ENCODE data around the gene MELTF. TPM values are rescaled to one million over a fixed set of nuclear protein-coding genes. Genes with fewer than 3 reads are reported as not detected.

The MELTF gene
- polyA plus RNA-seq, 2 of the 4 experiments (the other 2 are of a cell fraction) = 10.5 to 23.4 TPM

GRCh38 chr3:197031315-197032285 is 2.0 kb upstream of the MELTF start (continued):
- TF ChIP-seq, protein P1, sequence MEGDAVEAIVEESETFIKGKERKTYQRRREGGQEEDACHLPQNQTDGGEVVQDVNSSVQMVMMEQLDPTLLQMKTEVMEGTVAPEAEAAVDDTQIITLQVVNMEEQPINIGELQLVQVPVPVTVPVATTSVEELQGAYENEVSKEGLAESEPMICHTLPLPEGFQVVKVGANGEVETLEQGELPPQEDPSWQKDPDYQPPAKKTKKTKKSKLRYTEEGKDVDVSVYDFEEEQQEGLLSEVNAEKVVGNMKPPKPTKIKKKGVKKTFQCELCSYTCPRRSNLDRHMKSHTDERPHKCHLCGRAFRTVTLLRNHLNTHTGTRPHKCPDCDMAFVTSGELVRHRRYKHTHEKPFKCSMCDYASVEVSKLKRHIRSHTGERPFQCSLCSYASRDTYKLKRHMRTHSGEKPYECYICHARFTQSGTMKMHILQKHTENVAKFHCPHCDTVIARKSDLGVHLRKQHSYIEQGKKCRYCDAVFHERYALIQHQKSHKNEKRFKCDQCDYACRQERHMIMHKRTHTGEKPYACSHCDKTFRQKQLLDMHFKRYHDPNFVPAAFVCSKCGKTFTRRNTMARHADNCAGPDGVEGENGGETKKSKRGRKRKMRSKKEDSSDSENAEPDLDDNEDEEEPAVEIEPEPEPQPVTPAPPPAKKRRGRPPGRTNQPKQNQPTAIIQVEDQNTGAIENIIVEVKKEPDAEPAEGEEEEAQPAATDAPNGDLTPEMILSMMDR (IDR thresholded peaks at IDR 0.05) = no peak
- TF ChIP-seq, protein P2, sequence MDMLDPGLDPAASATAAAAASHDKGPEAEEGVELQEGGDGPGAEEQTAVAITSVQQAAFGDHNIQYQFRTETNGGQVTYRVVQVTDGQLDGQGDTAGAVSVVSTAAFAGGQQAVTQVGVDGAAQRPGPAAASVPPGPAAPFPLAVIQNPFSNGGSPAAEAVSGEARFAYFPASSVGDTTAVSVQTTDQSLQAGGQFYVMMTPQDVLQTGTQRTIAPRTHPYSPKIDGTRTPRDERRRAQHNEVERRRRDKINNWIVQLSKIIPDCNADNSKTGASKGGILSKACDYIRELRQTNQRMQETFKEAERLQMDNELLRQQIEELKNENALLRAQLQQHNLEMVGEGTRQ (IDR thresholded peaks at IDR 0.05) = peak; percentile 89
- no peak for TF ChIP-seq RCOR1 (IDR thresholded peaks at IDR 0.05; ENCODE audit: low read depth, low read length)
- no peak for TF ChIP-seq ZFP36 (IDR thresholded peaks at IDR 0.05; ENCODE audit: borderline replicate concordance, partially characterized antibody)
- TF ChIP-seq, protein P3, sequence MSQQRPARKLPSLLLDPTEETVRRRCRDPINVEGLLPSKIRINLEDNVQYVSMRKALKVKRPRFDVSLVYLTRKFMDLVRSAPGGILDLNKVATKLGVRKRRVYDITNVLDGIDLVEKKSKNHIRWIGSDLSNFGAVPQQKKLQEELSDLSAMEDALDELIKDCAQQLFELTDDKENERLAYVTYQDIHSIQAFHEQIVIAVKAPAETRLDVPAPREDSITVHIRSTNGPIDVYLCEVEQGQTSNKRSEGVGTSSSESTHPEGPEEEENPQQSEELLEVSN (IDR thresholded peaks at IDR 0.05; ENCODE audit: borderline replicate concordance, low read depth) = peak; percentile 91
- no peak for TF ChIP-seq POLR2AphosphoS2 (conservative IDR thresholded peaks at IDR 0.05; ENCODE audit: low read length)
- TF ChIP-seq PHF8 (IDR thresholded peaks at IDR 0.05; ENCODE audit: borderline replicate concordance, low read depth) = no peak
- TF ChIP-seq, protein P4, sequence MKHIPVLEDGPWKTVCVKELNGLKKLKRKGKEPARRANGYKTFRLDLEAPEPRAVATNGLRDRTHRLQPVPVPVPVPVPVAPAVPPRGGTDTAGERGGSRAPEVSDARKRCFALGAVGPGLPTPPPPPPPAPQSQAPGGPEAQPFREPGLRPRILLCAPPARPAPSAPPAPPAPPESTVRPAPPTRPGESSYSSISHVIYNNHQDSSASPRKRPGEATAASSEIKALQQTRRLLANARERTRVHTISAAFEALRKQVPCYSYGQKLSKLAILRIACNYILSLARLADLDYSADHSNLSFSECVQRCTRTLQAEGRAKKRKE (CRISPR knock-in tag; IDR thresholded peaks at IDR 0.05; ENCODE audit: low read depth) = peak; percentile 79; the same call in 1 of the 2 replicates
- TF ChIP-seq, protein P5, sequence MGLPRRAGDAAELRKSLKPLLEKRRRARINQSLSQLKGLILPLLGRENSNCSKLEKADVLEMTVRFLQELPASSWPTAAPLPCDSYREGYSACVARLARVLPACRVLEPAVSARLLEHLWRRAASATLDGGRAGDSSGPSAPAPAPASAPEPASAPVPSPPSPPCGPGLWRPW (IDR thresholded peaks at IDR 0.05) = 0 out of 2 replicates have a peak, but pooled peaks have one; percentile 15
- no peak for TF ChIP-seq CBX8 (IDR thresholded peaks at IDR 0.05)
- no peak for TF ChIP-seq NPAS2 (CRISPR knock-in tag; IDR thresholded peaks at IDR 0.05; ENCODE audit: borderline replicate concordance)
- peak; percentile 68 to 93; a peak in 3 of 4 replicates for TF ChIP-seq CEBPB (IDR thresholded peaks at IDR 0.05)
- TF ChIP-seq ZC3H11A (IDR thresholded peaks at IDR 0.05) = no peak
- TF ChIP-seq, protein P6, sequence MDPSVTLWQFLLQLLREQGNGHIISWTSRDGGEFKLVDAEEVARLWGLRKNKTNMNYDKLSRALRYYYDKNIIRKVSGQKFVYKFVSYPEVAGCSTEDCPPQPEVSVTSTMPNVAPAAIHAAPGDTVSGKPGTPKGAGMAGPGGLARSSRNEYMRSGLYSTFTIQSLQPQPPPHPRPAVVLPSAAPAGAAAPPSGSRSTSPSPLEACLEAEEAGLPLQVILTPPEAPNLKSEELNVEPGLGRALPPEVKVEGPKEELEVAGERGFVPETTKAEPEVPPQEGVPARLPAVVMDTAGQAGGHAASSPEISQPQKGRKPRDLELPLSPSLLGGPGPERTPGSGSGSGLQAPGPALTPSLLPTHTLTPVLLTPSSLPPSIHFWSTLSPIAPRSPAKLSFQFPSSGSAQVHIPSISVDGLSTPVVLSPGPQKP (IDR thresholded peaks at IDR 0.05; ENCODE audit: low read depth, low read length) = no peak
- TF ChIP-seq MYC (IDR thresholded peaks at IDR 0.05; ENCODE audit: borderline replicate concordance, low read length) = peak; percentile 66; the same call in 1 of the 2 replicates
- no peak for TF ChIP-seq ESRRA (IDR thresholded peaks at IDR 0.05; ENCODE audit: borderline replicate concordance, low read length)
- peak; percentile 75 for TF ChIP-seq MAFK (IDR thresholded peaks at IDR 0.05; ENCODE audit: partially characterized antibody)
- no peak for TF ChIP-seq HDAC2 (IDR thresholded peaks at IDR 0.05)
- no peak for TF ChIP-seq SREBF2 (IDR thresholded peaks at IDR 0.05)
- TF ChIP-seq RARB (CRISPR knock-in tag; IDR thresholded peaks at IDR 0.05) = peak; percentile 61; the same call in 1 of the 2 replicates
- TF ChIP-seq RFX5 (IDR thresholded peaks at IDR 0.05) = no peak
- TF ChIP-seq NFE2L2 (conservative IDR thresholded peaks at IDR 0.05; ENCODE audit: low read length) = peak; percentile 50
- TF ChIP-seq JUNB (IDR thresholded peaks at IDR 0.05) = peak; percentile 91
- no peak for TF ChIP-seq CHD4 (IDR thresholded peaks at IDR 0.05; ENCODE audit: borderline replicate concordance)
- peak; percentile 83; the same call in 1 of the 2 replicates for TF ChIP-seq HEYL (CRISPR knock-in tag; IDR thresholded peaks at IDR 0.05)

Data from A549 (cell line).